ENCODE data around the gene KIAA1210. TPM values are rescaled to one million over a fixed set of nuclear protein-coding genes. Genes with fewer than 3 reads are reported as not detected.

Gene KIAA1210
- total RNA-seq: not detected
- total RNA-seq (2013): not detected

DNA sequence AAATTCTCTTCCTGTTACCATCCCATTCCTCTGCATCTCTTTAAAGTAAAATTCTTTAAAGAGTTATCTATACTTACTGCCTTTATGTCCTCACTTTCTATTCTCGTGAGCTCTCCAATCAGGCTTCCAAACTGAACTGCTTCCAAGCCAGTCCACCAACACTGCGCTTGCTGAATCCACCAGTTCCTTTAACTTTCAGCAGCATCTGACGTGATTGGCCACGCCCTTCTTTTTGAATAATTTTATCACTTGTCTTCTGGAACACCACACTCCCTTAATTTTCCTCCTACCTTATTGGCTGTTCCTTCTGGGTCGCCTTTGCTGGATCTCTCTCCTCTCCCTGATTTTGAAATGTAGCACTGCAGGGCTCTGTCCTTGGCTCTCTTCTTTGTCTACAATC is at the start of gene KIAA1210:
Gene KIAA1210 (minus strand): TSS at position 163 of the 400 bp plus-strand sequence. CDS start 4,170 bp downstream, outside the sequence.
- no peak within 1 kb of the TSS for H3K4me3 Mint-ChIP-seq
- no peak for ATAC-seq
- no peak for TF ChIP-seq CTCF (IDR thresholded peaks at IDR 0.05)
- no peaks in the 10 kb centered on the region for H3K4me1 Mint-ChIP-seq
- H3K27ac Mint-ChIP-seq: no peak within 1 kb of the TSS
- H3K9me3 ChIP-seq (ENCODE audit: control insufficient read depth, insufficient read depth, low read length): no peaks in the 10 kb centered on the region
- no peaks in the 10 kb centered on the region for H3K27me3 ChIP-seq (ENCODE audit: control insufficient read depth, insufficient read depth, low read length)
- H3K27me3 Mint-ChIP-seq (ENCODE audit: low read depth in 2 of 2): peaks cover 2 to 11% of the 10 kb centered on the region in 2 donors
- H3K36me3 Mint-ChIP-seq: no peaks in the 10 kb centered on the region
- intact Hi-C loops (cut with micrococcal nuclease): no loop called here
- H3K4me1 ChIP-seq (ENCODE audit: control insufficient read depth, insufficient read depth, low read length): no peaks in the 10 kb centered on the region
- WGBS (ENCODE audit: insufficient coverage): 76% methylated on average over 5 of the region's 5 CpGs
- DNase-seq: no peak
- no peaks in the 10 kb centered on the region for H3K9me3 Mint-ChIP-seq
- no peak within 1 kb of the TSS for H3K4me3 ChIP-seq (ENCODE audit: low read length)
- no peak within 1 kb of the TSS for H3K27ac ChIP-seq (ENCODE audit: low read length)
- no peaks in the 10 kb centered on the region for H3K36me3 ChIP-seq (ENCODE audit: control insufficient read depth, insufficient read depth, low read length)

GRCh38 chrX:119177278-119177677 is 49.7 kb upstream of the KIAA1210 start:
- no peak for TF ChIP-seq CTCF (IDR thresholded peaks at IDR 0.05)
- intact Hi-C loops (cut with micrococcal nuclease): no loop called here
- ATAC-seq: no peak
- Mint-ChIP-seq H3K9me3 (no peaks in the 10 kb centered on the region), H3K4me3 (no peak overlapping the region), H3K36me3 (no peaks in the 10 kb centered on the region), H3K27me3 (ENCODE audit: low read depth in 2 of 2) (peaks cover 3 to 11% of the 10 kb centered on the region in 2 donors), H3K27ac (no peak overlapping the region), H3K4me1 (no peaks in the 10 kb centered on the region)
- no peak overlapping the region for H3K27ac ChIP-seq (ENCODE audit: low read length)
- H3K36me3 ChIP-seq (ENCODE audit: control insufficient read depth, insufficient read depth, low read length): no peaks in the 10 kb centered on the region
- WGBS (ENCODE audit: insufficient coverage): no CpG with 5 or more reads among the region's 1 CpG
- H3K9me3 ChIP-seq (ENCODE audit: control insufficient read depth, insufficient read depth, low read length): no peaks in the 10 kb centered on the region
- no peaks in the 10 kb centered on the region for H3K27me3 ChIP-seq (ENCODE audit: control insufficient read depth, insufficient read depth, low read length)
- DNase-seq: no peak
- H3K4me1 ChIP-seq (ENCODE audit: control insufficient read depth, insufficient read depth, low read length): no peaks in the 10 kb centered on the region
- no peak overlapping the region for H3K4me3 ChIP-seq (ENCODE audit: low read length)

GRCh38 chrX:119174900-119175299 is 47.3 kb upstream of the KIAA1210 start:
- H3K4me1 ChIP-seq (ENCODE audit: control insufficient read depth, insufficient read depth, low read length): no peaks in the 10 kb centered on the region
- H3K27me3 ChIP-seq (ENCODE audit: control insufficient read depth, insufficient read depth, low read length): no peaks in the 10 kb centered on the region
- intact Hi-C loops (cut with micrococcal nuclease): no loop called here
- Mint-ChIP-seq H3K27ac (no peak overlapping the region), H3K27me3 (ENCODE audit: low read depth in 2 of 2) (peaks cover 7 to 8% of the 10 kb centered on the region in 2 donors), H3K36me3 (no peaks in the 10 kb centered on the region), H3K4me1 (no peaks in the 10 kb centered on the region), H3K9me3 (no peaks in the 10 kb centered on the region), H3K4me3 (no peak overlapping the region)
- no peak overlapping the region for H3K27ac ChIP-seq (ENCODE audit: low read length)
- H3K4me3 ChIP-seq (ENCODE audit: low read length): no peak overlapping the region
- DNase-seq (no peak), ATAC-seq (no peak)
- WGBS (ENCODE audit: insufficient coverage): 100% methylated on average over 1 of the region's 2 CpGs
- H3K9me3 ChIP-seq (ENCODE audit: control insufficient read depth, insufficient read depth, low read length): no peaks in the 10 kb centered on the region
- no peak for TF ChIP-seq CTCF (IDR thresholded peaks at IDR 0.05)
- H3K36me3 ChIP-seq (ENCODE audit: control insufficient read depth, insufficient read depth, low read length): no peaks in the 10 kb centered on the region

DNA sequence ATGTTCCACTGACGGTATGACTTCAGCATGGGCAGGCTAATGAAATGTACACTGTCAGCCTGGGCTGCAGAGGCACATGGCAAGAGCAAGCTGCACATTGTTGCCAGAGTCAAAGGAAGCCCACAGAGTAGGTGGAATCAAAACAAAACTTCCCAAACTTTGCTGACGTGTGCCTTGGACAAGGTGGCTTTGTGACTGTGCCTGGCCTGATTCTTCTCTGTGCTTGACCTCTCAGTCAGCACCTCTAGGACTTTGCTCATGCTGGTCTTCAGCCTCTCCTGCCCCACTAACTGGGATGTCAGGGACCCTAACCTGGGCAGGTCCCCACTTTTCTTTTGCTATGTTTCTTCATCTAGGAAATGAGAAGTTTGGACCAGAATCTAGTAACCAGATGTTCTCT is 40.5 kb upstream of the KIAA1210 start:
- Histone ChIP-seq H3K4me3 (ENCODE audit: low read length) (no peak overlapping the region), H3K27ac (ENCODE audit: low read length) (no peak overlapping the region), H3K4me1 (ENCODE audit: control insufficient read depth, insufficient read depth, low read length) (no peaks in the 10 kb centered on the region), H3K9me3 (ENCODE audit: control insufficient read depth, insufficient read depth, low read length) (no peaks in the 10 kb centered on the region), H3K27me3 (ENCODE audit: control insufficient read depth, insufficient read depth, low read length) (no peaks in the 10 kb centered on the region), H3K36me3 (ENCODE audit: control insufficient read depth, insufficient read depth, low read length) (no peaks in the 10 kb centered on the region)
- Mint-ChIP-seq H3K9me3 (no peaks in the 10 kb centered on the region), H3K36me3 (no peaks in the 10 kb centered on the region), H3K27me3 (ENCODE audit: low read depth in 2 of 2) (peaks cover 5 to 7% of the 10 kb centered on the region in 2 donors), H3K27ac (no peak overlapping the region), H3K4me3 (no peak overlapping the region), H3K4me1 (no peaks in the 10 kb centered on the region)
- TF ChIP-seq CTCF (IDR thresholded peaks at IDR 0.05): no peak
- intact Hi-C loops (cut with micrococcal nuclease): no loop called here
- 44% methylated on average over 2 of the region's 2 CpGs for WGBS (ENCODE audit: insufficient coverage)
- DNase-seq (no peak), ATAC-seq (no peak)
